ENCODE data around the gene FAAP100. TPM values are rescaled to one million over a fixed set of nuclear protein-coding genes. Genes with fewer than 3 reads are reported as not detected.

The FAAP100 gene
- total RNA-seq, 4 donors from 2014 or later = 14.4 to 27.9 (median 15.6) TPM

- Histone ChIP-seq H3K27me3 (no peaks in the 10 kb centered on the region), H3K27ac (no peak overlapping the region), H3K4me3 (no peak overlapping the region), H3K36me3 (peaks cover 2 to 82% of the 10 kb centered on the region in 2 donors), H3K9me3 (no peaks in the 10 kb centered on the region), H3K4me1 (peaks cover 18% of the 10 kb centered on the region in 2 donors)
- ATAC-seq (no peak), DNase-seq (no peak)
- intact Hi-C loops (cut with DNase I; ENCODE audit: low total_unique reads) (no loop called here), in situ Hi-C loops (cut with MboI; ENCODE audit: low sequenced_read_pairs in 4 of 4) (no loop called here)
- no peak for TF ChIP-seq POLR2A (IDR thresholded peaks at IDR 0.05)
- TF ChIP-seq CTCF (IDR thresholded peaks at IDR 0.05 in 4 of 5, conservative IDR thresholded peaks at IDR 0.05 in 1 of 5) = no peak
These were observed 13.1 kb upstream of the FAAP100 start for GRCh38 chr17:81565231-81565630.

GRCh38 chr17:81564778-81565177 lies 12.6 kb upstream of the FAAP100 start:
- in situ Hi-C loops (cut with MboI; ENCODE audit: low sequenced_read_pairs in 4 of 4) = no loop called here
- Histone ChIP-seq H3K4me1 (peaks cover 18% of the 10 kb centered on the region in 2 donors), H3K27ac (no peak overlapping the region)

GRCh38 chr17:81563861-81564586 lies 11.9 kb upstream of the FAAP100 start:
- in situ Hi-C loops (cut with MboI; ENCODE audit: low sequenced_read_pairs in 4 of 4) = no loop called here
- Histone ChIP-seq H3K27ac (no peak overlapping the region), H3K27me3 (no peaks in the 10 kb centered on the region), H3K4me1 (peaks cover 18% of the 10 kb centered on the region in 2 donors), H3K9me3 (no peaks in the 10 kb centered on the region), H3K36me3 (peaks cover 2 to 81% of the 10 kb centered on the region in 2 donors), H3K4me3 (no peak overlapping the region)
- DNase-seq (no peak), ATAC-seq (no peak)
- no peak for TF ChIP-seq POLR2A (IDR thresholded peaks at IDR 0.05)
- no peak for TF ChIP-seq CTCF (IDR thresholded peaks at IDR 0.05 in 4 of 5, conservative IDR thresholded peaks at IDR 0.05 in 1 of 5)
- intact Hi-C loops (cut with DNase I; ENCODE audit: low total_unique reads) = no loop called here

More at GRCh38 chr17:81564778-81565177, 12.6 kb upstream of the FAAP100 start:
- Histone ChIP-seq H3K36me3 (peaks cover 2 to 82% of the 10 kb centered on the region in 2 donors), H3K27me3 (no peaks in the 10 kb centered on the region), H3K4me3 (no peak overlapping the region), H3K9me3 (no peaks in the 10 kb centered on the region)
- TF ChIP-seq CTCF (IDR thresholded peaks at IDR 0.05 in 4 of 5, conservative IDR thresholded peaks at IDR 0.05 in 1 of 5) (no peak), POLR2A (IDR thresholded peaks at IDR 0.05) (no peak)
- intact Hi-C loops (cut with DNase I; ENCODE audit: low total_unique reads) = no loop called here
- DNase-seq = no peak
- ATAC-seq = no peak

GRCh38 chr17:81561494-81561885 lies 9.3 kb upstream of the FAAP100 start:
- H3K4me1 ChIP-seq = peaks cover 7 to 16% of the 10 kb centered on the region in 2 donors
- H3K4me3 ChIP-seq = no peak overlapping the region
- H3K27ac ChIP-seq = peak overlapping the region in 1 of 4 donors; percentile 9
- H3K9me3 ChIP-seq = no peaks in the 10 kb centered on the region
- in situ Hi-C loops (cut with MboI; ENCODE audit: low sequenced_read_pairs in 4 of 4) = no loop called here
- peaks cover 2 to 93% of the 10 kb centered on the region in 2 donors for H3K36me3 ChIP-seq
- ATAC-seq = no peak
- H3K27me3 ChIP-seq = no peaks in the 10 kb centered on the region
- intact Hi-C loops (cut with DNase I; ENCODE audit: low total_unique reads) = no loop called here
- DNase-seq = no peak
- TF ChIP-seq POLR2A (IDR thresholded peaks at IDR 0.05) = no peak
- TF ChIP-seq CTCF (IDR thresholded peaks at IDR 0.05 in 4 of 5, conservative IDR thresholded peaks at IDR 0.05 in 1 of 5) = no peak
